Liver (tissue), 3 donors: ENCODE measurements around the gene EHBP1.

Experiments used
- ATF3 ChIP-seq: IDR thresholded peaks from 2 replicates; pipeline ENCODE4 v1.6.1; 2016; ENCODE audit warnings: antibody characterized with exemption
- CTCF ChIP-seq: fragments of 150-350 bp; IDR thresholded peaks from 2 replicates; pipeline ENCODE4 v1.5.1; 2017; ENCODE audit warnings: improper control_type of control experiment, low read depth, low read length; ENCODE audit not compliant: missing input control
- EGR1 ChIP-seq, 2 donors: IDR thresholded peaks; 2 replicates each; pipeline ENCODE4 v1.6.1; 2016 to 2018; ENCODE audit warnings: antibody characterized with exemption in 2 of 2, low read depth in 2 of 2
- FOXA2 ChIP-seq: IDR thresholded peaks from 2 replicates; pipeline ENCODE4 v1.6.1; 2016; ENCODE audit warnings: antibody characterized with exemption
- HNF4A ChIP-seq, 2 donors: conservative IDR thresholded peaks; 2 replicates each; pipeline ENCODE4 v1.6.1; 2016; ENCODE audit warnings: antibody characterized with exemption in 2 of 2, mild to moderate bottlenecking in 2 of 2
- HNF4G ChIP-seq: IDR thresholded peaks from 2 replicates; pipeline ENCODE4 v1.6.1; 2016; ENCODE audit warnings: antibody characterized with exemption
- MAX ChIP-seq: IDR thresholded peaks from 2 replicates; pipeline ENCODE4 v1.6.1; 2016; ENCODE audit warnings: antibody characterized with exemption
- RAD21 ChIP-seq, 2 donors: IDR thresholded peaks; 2 replicates each; pipeline ENCODE4 v1.6.1; 2016; ENCODE audit warnings: antibody characterized with exemption in 2 of 2, mild to moderate bottlenecking in 2 of 2
- REST ChIP-seq: IDR thresholded peaks from 2 replicates; pipeline ENCODE4 v1.6.1; 2016; ENCODE audit warnings: antibody characterized with exemption, mild to moderate bottlenecking
- RXRA ChIP-seq, 2 donors: IDR thresholded peaks; 2 replicates each; pipeline ENCODE4 v1.6.1; 2017 to 2018; ENCODE audit warnings: antibody characterized with exemption in 2 of 2, mild to moderate bottlenecking in 1 of 2
- SP1 ChIP-seq: IDR thresholded peaks from 2 replicates; pipeline ENCODE4 v1.6.1; 2018; ENCODE audit warnings: antibody characterized with exemption, mild to moderate bottlenecking
- TAF1 ChIP-seq: conservative IDR thresholded peaks from 2 replicates; pipeline ENCODE4 v1.6.1; 2016; ENCODE audit warnings: antibody characterized with exemption, mild to moderate bottlenecking
- YY1 ChIP-seq: IDR thresholded peaks from 2 replicates; pipeline ENCODE4 v1.6.1; 2016; ENCODE audit warnings: antibody characterized with exemption, mild to moderate bottlenecking
- ZBTB33 ChIP-seq: IDR thresholded peaks from 2 replicates; pipeline ENCODE4 v1.6.1; 2016; ENCODE audit warnings: antibody characterized with exemption
- donor health status: healthy.
- donor health status: healthy.

- TF ChIP-seq CTCF = no peak
- TF ChIP-seq TAF1 = no peak
- TF ChIP-seq ZBTB33 = no peak
- peak in 1 of 2 donors; percentile 29 for TF ChIP-seq RAD21 (IDR thresholded peaks at IDR 0.05)
- TF ChIP-seq YY1 = no peak
- no peak for TF ChIP-seq FOXA2
- TF ChIP-seq RXRA (IDR thresholded peaks at IDR 0.05) = no peak
- no peak for TF ChIP-seq REST
- TF ChIP-seq SP1 = peak; percentile 28
- TF ChIP-seq EGR1 (IDR thresholded peaks at IDR 0.05; ENCODE audit: low read depth in 2 of 2) = no peak
- no peak for TF ChIP-seq ATF3
- no peak for TF ChIP-seq HNF4G
- TF ChIP-seq HNF4A (conservative IDR thresholded peaks at IDR 0.05) = no peak
- no peak for TF ChIP-seq MAX
Observed at GRCh38 chr2:62672601-62673000, 32.9 kb upstream of the EHBP1 start.
